ENCODE measurements around the gene FRMD7. TPM values are rescaled to one million over a fixed set of nuclear protein-coding genes. Genes with fewer than 3 reads are reported as not detected.

The FRMD7 gene
- total RNA-seq, 3 donors from 2014 or later, result not detected

DNA sequence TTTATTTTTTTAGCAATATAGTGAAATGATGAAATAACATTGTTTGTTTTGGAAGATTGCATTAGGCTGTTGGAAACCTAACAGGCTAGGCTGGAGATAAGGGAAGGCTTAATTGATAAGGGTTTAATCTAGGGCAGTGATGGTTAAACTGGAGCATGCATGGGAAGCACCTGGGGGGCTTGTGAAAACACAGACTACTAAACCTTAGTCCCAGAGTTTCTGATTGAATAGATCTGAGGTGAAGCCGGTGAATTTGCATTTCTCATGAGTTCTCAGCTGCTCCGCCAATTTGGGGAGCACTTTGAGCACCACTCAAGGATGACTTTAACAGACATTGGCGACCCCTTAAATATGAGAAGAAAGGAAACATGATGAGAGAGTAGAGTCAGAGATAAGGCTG lies 93.2 kb downstream of the FRMD7 start:
- no peak for ATAC-seq
- Histone ChIP-seq H3K4me1 (ENCODE audit: low read depth) (no peaks in the 10 kb centered on the region), H3K9me3 (no peaks in the 10 kb centered on the region), H3K36me3 (ENCODE audit: low read depth) (no peaks in the 10 kb centered on the region), H3K4me3 (no peak overlapping the region)
- TF ChIP-seq, protein P1, sequence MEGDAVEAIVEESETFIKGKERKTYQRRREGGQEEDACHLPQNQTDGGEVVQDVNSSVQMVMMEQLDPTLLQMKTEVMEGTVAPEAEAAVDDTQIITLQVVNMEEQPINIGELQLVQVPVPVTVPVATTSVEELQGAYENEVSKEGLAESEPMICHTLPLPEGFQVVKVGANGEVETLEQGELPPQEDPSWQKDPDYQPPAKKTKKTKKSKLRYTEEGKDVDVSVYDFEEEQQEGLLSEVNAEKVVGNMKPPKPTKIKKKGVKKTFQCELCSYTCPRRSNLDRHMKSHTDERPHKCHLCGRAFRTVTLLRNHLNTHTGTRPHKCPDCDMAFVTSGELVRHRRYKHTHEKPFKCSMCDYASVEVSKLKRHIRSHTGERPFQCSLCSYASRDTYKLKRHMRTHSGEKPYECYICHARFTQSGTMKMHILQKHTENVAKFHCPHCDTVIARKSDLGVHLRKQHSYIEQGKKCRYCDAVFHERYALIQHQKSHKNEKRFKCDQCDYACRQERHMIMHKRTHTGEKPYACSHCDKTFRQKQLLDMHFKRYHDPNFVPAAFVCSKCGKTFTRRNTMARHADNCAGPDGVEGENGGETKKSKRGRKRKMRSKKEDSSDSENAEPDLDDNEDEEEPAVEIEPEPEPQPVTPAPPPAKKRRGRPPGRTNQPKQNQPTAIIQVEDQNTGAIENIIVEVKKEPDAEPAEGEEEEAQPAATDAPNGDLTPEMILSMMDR (IDR thresholded peaks at IDR 0.05), result no peak
- intact Hi-C loops (cut with DNase I, micrococcal nuclease), result no loop called here
- DNase-seq, result no peak

DNA sequence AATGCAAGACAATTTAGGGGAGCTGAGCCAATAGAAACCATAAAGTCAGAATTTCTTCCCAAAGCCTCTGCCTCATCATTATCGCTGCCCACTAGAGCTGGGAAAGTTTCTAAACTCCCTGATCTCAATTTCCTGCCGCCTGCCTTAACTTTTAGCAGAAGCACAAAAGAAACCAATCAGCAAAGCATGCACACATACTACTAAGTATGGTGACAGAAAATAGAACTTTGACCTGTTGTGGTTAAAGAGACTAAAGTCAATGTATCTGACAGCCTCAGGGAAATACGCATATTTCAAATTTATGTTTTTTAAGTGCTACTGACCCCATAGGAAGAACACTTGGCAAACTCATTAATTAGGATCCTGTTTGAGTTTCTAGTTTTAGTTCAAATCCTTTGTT lies 94.7 kb downstream of the FRMD7 start:
- TF ChIP-seq, protein P1 (IDR thresholded peaks at IDR 0.05), result no peak
- intact Hi-C loops (cut with DNase I, micrococcal nuclease), result no loop called here
- no peaks in the 10 kb centered on the region for H3K9me3 ChIP-seq
- no peaks in the 10 kb centered on the region for H3K36me3 ChIP-seq (ENCODE audit: low read depth)
- no peak for ATAC-seq
- DNase-seq, result no peak
- H3K4me1 ChIP-seq (ENCODE audit: low read depth), result no peaks in the 10 kb centered on the region
- H3K4me3 ChIP-seq, result no peak overlapping the region

- intact Hi-C loops (cut with DNase I, micrococcal nuclease), result no loop called here
- ATAC-seq, result no peak
- H3K4me3 ChIP-seq, result no peak overlapping the region
- no peaks in the 10 kb centered on the region for H3K4me1 ChIP-seq (ENCODE audit: low read depth)
- H3K9me3 ChIP-seq, result no peaks in the 10 kb centered on the region
- TF ChIP-seq, protein P1 (IDR thresholded peaks at IDR 0.05), result no peak
- no peaks in the 10 kb centered on the region for H3K36me3 ChIP-seq (ENCODE audit: low read depth)
- no peak for DNase-seq
These were observed 96.0 kb downstream of the FRMD7 start for GRCh38 chrX:132031867-132032266.

DNA sequence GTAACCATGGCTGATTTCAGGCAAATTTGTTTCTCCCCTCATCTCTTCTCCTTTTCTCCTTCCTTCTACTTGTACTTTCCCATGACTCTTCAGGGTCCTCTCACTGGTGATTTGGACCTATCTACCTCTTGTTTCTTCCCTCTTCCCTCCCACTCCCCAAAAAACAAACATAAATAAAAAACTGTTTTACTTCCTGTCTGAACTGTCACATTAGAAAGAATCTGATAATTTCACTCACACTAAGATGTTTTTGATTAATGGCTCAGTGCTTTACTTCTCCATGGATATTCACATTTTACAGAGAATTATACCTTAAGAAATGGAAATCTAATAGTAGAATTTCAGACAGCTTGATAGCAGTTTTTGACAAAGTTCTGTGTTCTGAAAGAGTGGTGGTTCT lies 97.6 kb downstream of the FRMD7 start:
- intact Hi-C loops (cut with DNase I, micrococcal nuclease), result no loop called here
- H3K4me1 ChIP-seq (ENCODE audit: low read depth), result no peaks in the 10 kb centered on the region
- TF ChIP-seq, protein P1 (IDR thresholded peaks at IDR 0.05), result no peak
- no peaks in the 10 kb centered on the region for H3K9me3 ChIP-seq
- no peak for ATAC-seq
- no peaks in the 10 kb centered on the region for H3K36me3 ChIP-seq (ENCODE audit: low read depth)
- no peak for DNase-seq
- H3K4me3 ChIP-seq, result no peak overlapping the region

Other genes with a start within 250 kb of the FRMD7 start
- 10 to 100 TPM; 15.5 to 18.8 (median 16.5) TPM for gene STK26, start 104.7 kb downstream of the FRMD7 start, total RNA-seq
- gene RAP2C, start 91.4 kb upstream of the FRMD7 start, total RNA-seq, result 10 to 100 TPM; 24.4 to 26.9 (median 25.7) TPM

Data from mucosa of descending colon (tissue), 3 donors.